Left lung (tissue), 10 donors: ENCODE results near the gene HPS1. TPM values are rescaled to one million over a fixed set of nuclear protein-coding genes. Genes with fewer than 3 reads are reported as not detected.

Experiments
- ATAC-seq: fragments of 200-7000 bp; cut with Tn5 transposase; one replicate; pipeline ENCODE4 v1.9.1; 2020; ENCODE audit warnings: moderate library complexity
- DNase-seq, 4 donors: peaks; one replicate each; pipeline ENCODE4 v3.0.0-alpha.2; 2013 to 2020
- H3K27ac ChIP-seq, 2 donors: fragments of 200-600 bp; sonication (generic) in 1 of 2; one replicate each; pipeline versions ENCODE4 v1.5.0 to v1.8.0; 2020 to 2021
- H3K27me3 ChIP-seq, 2 donors: fragments of 200-600 bp; sonication (generic) in 1 of 2; one replicate each; pipeline versions ENCODE4 v1.5.0 to v1.8.0; 2020 to 2021
- H3K36me3 ChIP-seq, 2 donors: fragments of 200-600 bp; sonication (generic) in 1 of 2; one replicate each; pipeline versions ENCODE4 v1.5.0 to v1.8.0; 2020 to 2021
- H3K4me1 ChIP-seq, 2 donors: fragments of 200-600 bp; one replicate each; pipeline ENCODE4 v1.8.0; 2021
- H3K4me3 ChIP-seq, 2 donors: fragments of 200-600 bp; sonication (generic) in 1 of 2; one replicate each; pipeline versions ENCODE4 v1.5.0 to v1.8.0; 2020 to 2021; ENCODE audit warnings: mild to moderate bottlenecking in 1 of 2
- H3K9me3 ChIP-seq, 2 donors: fragments of 200-600 bp; sonication (generic) in 1 of 2; one replicate each; pipeline versions ENCODE4 v1.5.0 to v1.8.0; 2020 to 2021
- intact Hi-C, 2 donors: fragments of 100-400 bp; cut with DNase I; formaldehyde crosslinking; loops; one replicate each; pipeline versions ENCODE4 v1.11.2 to v1.14.2; 2022
- polyA plus RNA-seq, 6 donors: library from polyadenylated mRNA; unstranded; fragments of 120-200 nt; gene quantifications; one replicate each; pipeline ENCODE4 v1.2.1, GENCODE V29; 2013; ENCODE audit not compliant: insufficient read length in 6 of 6
- total RNA-seq, 2 donors: library from RNA; stranded (reverse); fragmentation: NEBNext Ultra II Directional; extraction: Animal tissue kit (Norgen Biotek cat#: 25700); gene quantifications; one replicate each; pipeline ENCODE4 v1.2.1, GENCODE V29; 2021
- TF ChIP-seq, protein P1 (sequence below), 2 donors: fragments of 200-600 bp; sonication (generic) in 1 of 2; IDR thresholded peaks; one replicate each; pipeline versions ENCODE4 v1.5.0 to v1.8.0; 2021; ENCODE audit warnings: antibody characterized with exemption in 2 of 2
- donor health status: DM: no; HTN: yes; CAD: no.
- donor health status: DM: no; HTN: no; CAD: no.

HPS1 gene
- total and polyA plus RNA-seq, 8 donors, result 32.1 to 95.0 (median 36.8) TPM

DNA sequence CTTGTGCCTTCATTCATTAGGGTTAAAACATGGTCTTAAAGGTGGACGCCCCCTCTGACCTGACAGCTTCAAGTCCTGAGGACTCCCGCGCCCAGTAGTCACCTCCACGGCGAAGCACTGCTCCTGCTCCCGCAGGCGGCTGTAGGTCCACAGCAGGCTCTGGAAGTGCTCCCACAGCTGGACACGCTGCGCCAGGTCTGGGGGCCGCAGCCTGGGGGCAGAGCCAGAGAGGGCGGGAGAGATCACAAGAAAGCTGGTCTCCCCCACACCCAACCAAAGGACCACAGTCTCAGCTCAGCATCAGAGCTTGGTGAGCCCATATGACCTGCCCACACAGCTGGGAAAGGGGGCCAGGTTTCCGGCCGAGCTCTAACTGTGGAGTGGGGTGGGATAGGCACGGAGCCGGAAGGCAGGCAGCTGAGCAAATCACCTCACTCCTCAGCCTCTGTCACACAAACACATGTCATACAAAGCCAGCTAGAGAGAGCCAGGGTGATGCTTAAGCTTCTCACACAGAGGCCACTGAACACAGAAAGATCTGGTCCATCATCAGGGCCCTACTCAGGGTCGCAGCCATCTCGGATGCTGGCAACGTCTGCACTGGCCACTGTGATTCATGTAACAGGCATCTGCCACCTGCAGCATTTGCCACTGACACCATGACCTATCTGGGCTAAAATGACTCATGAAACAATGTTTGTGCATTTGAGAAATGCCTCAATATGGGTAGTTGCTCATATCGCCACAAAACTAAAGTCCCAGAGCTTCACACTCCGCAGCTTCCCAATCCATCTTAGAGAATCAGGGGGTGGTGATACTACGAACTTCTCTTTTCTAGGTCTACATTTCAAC is 12.6 kb downstream of the HPS1 start:
- H3K36me3 ChIP-seq, result peaks cover 0 to 95% of the 10 kb centered on the region in 2 donors
- DNase-seq (no peak), ATAC-seq (no peak)

DNA sequence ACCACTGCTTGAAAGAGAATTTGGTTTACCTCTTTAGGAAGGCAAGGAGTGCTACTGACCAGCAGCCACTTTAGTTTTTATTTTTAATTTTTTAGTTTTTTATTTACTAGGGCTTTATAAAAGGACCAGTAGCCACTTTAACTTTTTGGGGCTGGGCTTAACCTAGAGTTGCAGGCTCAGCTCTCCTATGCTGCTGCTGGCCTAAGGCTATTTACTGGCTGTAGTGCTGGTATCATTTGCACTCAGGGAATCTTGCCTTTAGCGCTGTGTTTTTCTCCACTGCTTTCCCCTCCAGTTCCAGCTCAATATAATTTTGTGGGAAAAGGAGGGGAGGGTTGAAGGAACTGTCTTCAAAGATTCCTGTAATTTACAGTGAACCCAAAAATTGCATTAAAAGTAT is 13.4 kb downstream of the HPS1 start:
- Histone ChIP-seq H3K36me3 (peaks cover 0 to 95% of the 10 kb centered on the region in 2 donors), H3K27me3 (no peaks in the 10 kb centered on the region), H3K4me1 (no peaks in the 10 kb centered on the region), H3K27ac (no peak overlapping the region), H3K4me3 (no peak overlapping the region), H3K9me3 (peaks cover 0 to 8% of the 10 kb centered on the region in 2 donors)
- intact Hi-C loops, result no loop called here
- TF ChIP-seq, protein P1, sequence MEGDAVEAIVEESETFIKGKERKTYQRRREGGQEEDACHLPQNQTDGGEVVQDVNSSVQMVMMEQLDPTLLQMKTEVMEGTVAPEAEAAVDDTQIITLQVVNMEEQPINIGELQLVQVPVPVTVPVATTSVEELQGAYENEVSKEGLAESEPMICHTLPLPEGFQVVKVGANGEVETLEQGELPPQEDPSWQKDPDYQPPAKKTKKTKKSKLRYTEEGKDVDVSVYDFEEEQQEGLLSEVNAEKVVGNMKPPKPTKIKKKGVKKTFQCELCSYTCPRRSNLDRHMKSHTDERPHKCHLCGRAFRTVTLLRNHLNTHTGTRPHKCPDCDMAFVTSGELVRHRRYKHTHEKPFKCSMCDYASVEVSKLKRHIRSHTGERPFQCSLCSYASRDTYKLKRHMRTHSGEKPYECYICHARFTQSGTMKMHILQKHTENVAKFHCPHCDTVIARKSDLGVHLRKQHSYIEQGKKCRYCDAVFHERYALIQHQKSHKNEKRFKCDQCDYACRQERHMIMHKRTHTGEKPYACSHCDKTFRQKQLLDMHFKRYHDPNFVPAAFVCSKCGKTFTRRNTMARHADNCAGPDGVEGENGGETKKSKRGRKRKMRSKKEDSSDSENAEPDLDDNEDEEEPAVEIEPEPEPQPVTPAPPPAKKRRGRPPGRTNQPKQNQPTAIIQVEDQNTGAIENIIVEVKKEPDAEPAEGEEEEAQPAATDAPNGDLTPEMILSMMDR (IDR thresholded peaks at IDR 0.05), result no peak
- DNase-seq (no peak), ATAC-seq (no peak)

More for the DNA sequence above, 12.6 kb downstream of the HPS1 start:
- H3K9me3 ChIP-seq, result peaks cover 0 to 8% of the 10 kb centered on the region in 2 donors
- H3K27me3 ChIP-seq, result no peaks in the 10 kb centered on the region
- H3K4me1 ChIP-seq, result peaks cover 0 to 3% of the 10 kb centered on the region in 2 donors
- intact Hi-C loops, result no loop called here
- TF ChIP-seq, protein P1 (IDR thresholded peaks at IDR 0.05), result no peak
- H3K4me3 ChIP-seq, result no peak overlapping the region
- no peak overlapping the region for H3K27ac ChIP-seq

DNA sequence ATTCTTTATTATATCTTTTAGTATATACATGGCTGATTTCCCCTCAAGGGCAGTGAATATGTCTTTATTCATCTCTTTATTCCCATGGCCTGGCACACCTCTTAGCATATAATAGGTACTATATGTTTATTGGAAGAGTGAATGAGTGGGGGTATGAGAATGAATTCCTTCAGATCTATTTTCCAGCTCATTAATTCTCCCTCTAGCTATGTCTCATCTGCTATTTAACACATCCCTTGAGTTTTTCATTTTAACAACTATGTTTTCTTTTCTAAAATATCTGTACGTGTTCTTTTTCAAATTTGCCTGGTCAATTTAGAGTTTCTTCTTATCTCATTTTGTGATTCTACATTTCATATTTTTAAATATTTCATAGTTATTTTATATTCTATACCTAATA is 14.4 kb downstream of the HPS1 start:
- H3K36me3 ChIP-seq, result peaks cover 0 to 95% of the 10 kb centered on the region in 2 donors
- H3K4me1 ChIP-seq, result no peaks in the 10 kb centered on the region
- intact Hi-C loops, result no loop called here
- peaks cover 0 to 8% of the 10 kb centered on the region in 2 donors for H3K9me3 ChIP-seq
- no peak overlapping the region for H3K27ac ChIP-seq
- DNase-seq (no peak), ATAC-seq (no peak)
- no peak overlapping the region for H3K4me3 ChIP-seq
- H3K27me3 ChIP-seq, result no peaks in the 10 kb centered on the region
- TF ChIP-seq, protein P1 (IDR thresholded peaks at IDR 0.05), result no peak

DNA sequence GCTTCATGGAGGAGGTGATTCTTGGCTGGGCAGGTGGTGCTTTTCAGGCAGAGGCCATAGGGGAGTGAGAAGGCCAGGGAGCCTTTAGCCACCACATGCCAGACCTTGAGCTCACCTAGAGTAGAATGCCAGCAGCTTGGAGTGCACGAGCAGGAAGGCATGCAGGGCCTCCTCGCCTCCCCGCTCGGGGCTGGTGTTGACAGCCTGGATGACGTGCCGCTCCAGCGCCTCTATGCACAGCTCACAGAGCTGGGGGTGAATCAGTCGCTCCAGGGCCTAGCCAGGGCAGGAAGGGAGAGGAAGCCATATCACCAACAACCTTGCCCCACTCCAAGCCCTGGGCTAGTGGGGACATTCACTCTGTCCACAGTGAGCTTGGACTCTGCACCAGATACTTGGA is 15.7 kb downstream of the HPS1 start:
- TF ChIP-seq, protein P1 (IDR thresholded peaks at IDR 0.05), result no peak
- Histone ChIP-seq H3K27ac (no peak overlapping the region), H3K36me3 (peaks cover 0 to 98% of the 10 kb centered on the region in 2 donors), H3K9me3 (peaks cover 0 to 8% of the 10 kb centered on the region in 2 donors), H3K27me3 (no peaks in the 10 kb centered on the region), H3K4me1 (no peaks in the 10 kb centered on the region), H3K4me3 (no peak overlapping the region)
- DNase-seq, result no peak
- intact Hi-C loops, result no loop called here
- ATAC-seq, result no peak

DNA sequence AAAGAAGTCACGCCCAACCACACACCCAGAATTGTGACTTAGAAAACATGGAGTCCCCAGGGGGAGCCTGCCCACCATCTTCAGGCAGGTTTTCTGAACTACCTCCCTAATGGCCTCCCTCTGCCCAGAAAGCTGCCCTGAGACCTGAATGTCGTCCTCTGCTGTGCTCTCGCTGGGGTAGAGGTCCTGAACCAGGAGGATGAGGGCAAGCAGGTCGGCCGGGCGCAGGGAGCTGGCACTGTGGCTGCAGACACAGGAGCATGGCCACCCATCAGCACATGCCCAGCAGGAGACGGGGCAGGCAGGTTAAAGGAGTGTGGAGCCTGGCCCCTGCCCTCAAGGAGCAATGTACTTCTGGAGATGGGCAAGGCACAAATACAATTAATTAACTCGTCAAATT is 16.3 kb downstream of the HPS1 start:
- Histone ChIP-seq H3K27ac (no peak overlapping the region), H3K36me3 (peaks cover 0 to 98% of the 10 kb centered on the region in 2 donors)
- intact Hi-C loops, result no loop called here

More for the DNA sequence above, 16.3 kb downstream of the HPS1 start:
- Histone ChIP-seq H3K27me3 (no peaks in the 10 kb centered on the region), H3K4me3 (no peak overlapping the region), H3K4me1 (no peaks in the 10 kb centered on the region), H3K9me3 (peaks cover 0 to 8% of the 10 kb centered on the region in 2 donors)
- no peak for ATAC-seq
- no peak for DNase-seq
- TF ChIP-seq, protein P1 (IDR thresholded peaks at IDR 0.05), result no peak
